Ishikawa (cell line): ENCODE results near the gene SLC30A3.

Experiments used
- CEBPB ChIP-seq: IDR thresholded peaks from 2 replicates; pipeline ENCODE4 v1.6.1; 2012
- TEAD4 ChIP-seq: IDR thresholded peaks from 2 replicates; pipeline ENCODE4 v1.6.1; 2012
- TF ChIP-seq, protein P1 (sequence below): IDR thresholded peaks from 2 replicates; pipeline ENCODE4 v1.6.1; 2012; ENCODE audit warnings: low read depth, mild to moderate bottlenecking

DNA sequence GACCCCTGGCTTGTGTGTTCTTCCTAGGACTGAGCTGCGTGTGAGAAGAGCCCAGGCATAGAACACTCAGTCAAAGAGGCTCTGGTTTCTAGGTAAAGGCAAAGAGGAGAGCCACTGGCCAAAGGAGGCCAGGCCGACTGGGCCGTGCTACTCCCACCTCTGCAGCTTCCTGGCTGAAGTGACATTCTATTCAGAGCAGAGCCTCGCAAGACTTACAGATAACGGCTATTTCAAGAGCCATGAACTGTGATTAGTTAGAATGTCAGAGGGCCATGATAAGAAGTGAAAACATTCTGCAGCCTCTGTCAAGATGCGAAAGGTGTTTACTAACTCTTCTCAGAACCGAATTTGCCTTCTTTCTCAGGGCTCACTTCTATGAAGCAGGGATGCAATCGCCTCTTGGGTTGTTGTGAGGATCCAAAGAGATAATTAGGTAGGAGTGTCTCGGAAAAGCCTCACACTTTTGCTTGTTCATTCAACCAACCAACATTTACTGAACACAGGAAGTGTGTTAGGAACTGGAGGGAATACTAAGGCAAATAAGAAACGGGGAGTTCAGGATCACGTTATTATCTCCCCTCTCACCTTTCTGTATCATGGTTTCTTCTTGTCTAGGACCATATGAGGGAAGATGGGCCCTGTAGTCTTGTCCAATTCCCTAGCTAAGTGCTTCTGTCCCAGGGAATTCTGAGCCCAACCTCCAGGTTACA, 8.9 kb upstream of the SLC30A3 start:
- TF ChIP-seq CEBPB, result no peak
- TF ChIP-seq, protein P1, sequence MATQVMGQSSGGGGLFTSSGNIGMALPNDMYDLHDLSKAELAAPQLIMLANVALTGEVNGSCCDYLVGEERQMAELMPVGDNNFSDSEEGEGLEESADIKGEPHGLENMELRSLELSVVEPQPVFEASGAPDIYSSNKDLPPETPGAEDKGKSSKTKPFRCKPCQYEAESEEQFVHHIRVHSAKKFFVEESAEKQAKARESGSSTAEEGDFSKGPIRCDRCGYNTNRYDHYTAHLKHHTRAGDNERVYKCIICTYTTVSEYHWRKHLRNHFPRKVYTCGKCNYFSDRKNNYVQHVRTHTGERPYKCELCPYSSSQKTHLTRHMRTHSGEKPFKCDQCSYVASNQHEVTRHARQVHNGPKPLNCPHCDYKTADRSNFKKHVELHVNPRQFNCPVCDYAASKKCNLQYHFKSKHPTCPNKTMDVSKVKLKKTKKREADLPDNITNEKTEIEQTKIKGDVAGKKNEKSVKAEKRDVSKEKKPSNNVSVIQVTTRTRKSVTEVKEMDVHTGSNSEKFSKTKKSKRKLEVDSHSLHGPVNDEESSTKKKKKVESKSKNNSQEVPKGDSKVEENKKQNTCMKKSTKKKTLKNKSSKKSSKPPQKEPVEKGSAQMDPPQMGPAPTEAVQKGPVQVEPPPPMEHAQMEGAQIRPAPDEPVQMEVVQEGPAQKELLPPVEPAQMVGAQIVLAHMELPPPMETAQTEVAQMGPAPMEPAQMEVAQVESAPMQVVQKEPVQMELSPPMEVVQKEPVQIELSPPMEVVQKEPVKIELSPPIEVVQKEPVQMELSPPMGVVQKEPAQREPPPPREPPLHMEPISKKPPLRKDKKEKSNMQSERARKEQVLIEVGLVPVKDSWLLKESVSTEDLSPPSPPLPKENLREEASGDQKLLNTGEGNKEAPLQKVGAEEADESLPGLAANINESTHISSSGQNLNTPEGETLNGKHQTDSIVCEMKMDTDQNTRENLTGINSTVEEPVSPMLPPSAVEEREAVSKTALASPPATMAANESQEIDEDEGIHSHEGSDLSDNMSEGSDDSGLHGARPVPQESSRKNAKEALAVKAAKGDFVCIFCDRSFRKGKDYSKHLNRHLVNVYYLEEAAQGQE, result no peak
- TF ChIP-seq TEAD4, result no peak
